Neuronal stem cell (in vitro differentiated cells): ENCODE results near the gene ARPC4.

Source experiments
- DNase-seq: peaks from one replicate; pipeline ENCODE4 v3.0.0-alpha.2; 2013; ENCODE audit warnings: low spot score
- H2AFZ ChIP-seq: one replicate; pipeline ENCODE4 v1.6.1; 2013; ENCODE audit warnings: mild to moderate bottlenecking, low read length, inconsistent platforms
- H2AK5ac ChIP-seq: 2 replicates; pipeline ENCODE4 v1.6.1; 2013; ENCODE audit warnings: low read depth, mild to moderate bottlenecking, inconsistent platforms, low read length, moderate library complexity, mixed read lengths
- H2BK120ac ChIP-seq: 2 replicates; pipeline ENCODE4 v1.6.1; 2013; ENCODE audit warnings: low read depth, mild to moderate bottlenecking, inconsistent platforms, low read length, moderate library complexity, mixed read lengths
- H2BK12ac ChIP-seq: one replicate; pipeline ENCODE4 v1.6.1; 2013; ENCODE audit warnings: low read length, inconsistent platforms
- H2BK15ac ChIP-seq: 2 replicates; pipeline ENCODE4 v1.6.1; 2013; ENCODE audit warnings: mild to moderate bottlenecking, low read length, inconsistent platforms, mixed read lengths
- H2BK5ac ChIP-seq: one replicate; pipeline ENCODE4 v1.6.1; 2013; ENCODE audit warnings: inconsistent platforms, mild to moderate bottlenecking, low read length, moderate library complexity
- H3K14ac ChIP-seq: one replicate; pipeline ENCODE4 v1.6.1; 2013; ENCODE audit warnings: low read length, inconsistent platforms
- H3K18ac ChIP-seq: 2 replicates; pipeline ENCODE4 v1.6.1; 2013; ENCODE audit warnings: low read length, inconsistent platforms
- H3K23ac ChIP-seq: 2 replicates; pipeline ENCODE4 v1.6.1; 2013; ENCODE audit warnings: low read depth, mild to moderate bottlenecking, mixed read lengths, low read length, inconsistent platforms; ENCODE audit not compliant: poor library complexity
- H3K27ac ChIP-seq: replicated peaks from 3 replicates; pipeline ENCODE4 v1.5.1; 2013; ENCODE audit warnings: low read length, inconsistent platforms
- H3K27me3 ChIP-seq, 3 experiments: 2 replicates each; pipeline ENCODE4 v1.6.1; 2013; ENCODE audit warnings: low read length in 3 of 3, mild to moderate bottlenecking in 2 of 3, inconsistent platforms in 1 of 3, low read depth in 1 of 3, mixed read lengths in 1 of 3, moderate library complexity in 1 of 3; ENCODE audit not compliant: control insufficient read depth in 3 of 3, insufficient read depth in 3 of 3
- H3K36me3 ChIP-seq, 2 donors: replicated peaks in 1 of 2; 2 replicates each; pipeline ENCODE4 v1.6.1; 2013; ENCODE audit warnings: low read length in 2 of 2; ENCODE audit not compliant: control insufficient read depth in 2 of 2, insufficient read depth in 2 of 2
- H3K4ac ChIP-seq: 2 replicates; pipeline ENCODE4 v1.6.1; 2013; ENCODE audit warnings: inconsistent platforms, mild to moderate bottlenecking, low read length, moderate library complexity
- H3K4me1 ChIP-seq, 2 donors: 1 replicate in 1 of 2; 2 replicates in 1 of 2; pipeline ENCODE4 v1.6.1; 2013; ENCODE audit warnings: low read length in 2 of 2, low read depth in 1 of 2; ENCODE audit not compliant: control insufficient read depth in 2 of 2, insufficient read depth in 1 of 2
- H3K4me2 ChIP-seq: one replicate; pipeline ENCODE4 v1.6.1; 2013; ENCODE audit warnings: mild to moderate bottlenecking, low read length, inconsistent platforms; ENCODE audit not compliant: insufficient read depth, poor library complexity, severe bottlenecking
- H3K4me3 ChIP-seq, 2 donors: 2 replicates each; pipeline ENCODE4 v1.5.1; 2013; ENCODE audit warnings: low read length in 2 of 2, mild to moderate bottlenecking in 2 of 2, inconsistent platforms in 1 of 2, moderate library complexity in 1 of 2
- H3K79me1 ChIP-seq: one replicate; pipeline ENCODE4 v1.6.1; 2013; ENCODE audit warnings: low read depth, mild to moderate bottlenecking, inconsistent platforms, low read length, moderate library complexity
- H3K9ac ChIP-seq: one replicate; pipeline ENCODE4 v1.6.1; 2013; ENCODE audit warnings: mild to moderate bottlenecking, low read depth, low read length, inconsistent platforms; ENCODE audit not compliant: poor library complexity
- H3K9me3 ChIP-seq, 2 donors: replicated peaks in 1 of 2; 2 replicates each; pipeline versions ENCODE3 to v1.6.1; 2013; ENCODE audit warnings: low read length in 2 of 2, mild to moderate bottlenecking in 2 of 2, inconsistent platforms in 1 of 2, low read depth in 1 of 2, mixed read lengths in 1 of 2, moderate library complexity in 1 of 2; ENCODE audit not compliant: control insufficient read depth in 2 of 2, insufficient read depth in 1 of 2
- H4K8ac ChIP-seq: one replicate; pipeline ENCODE4 v1.6.1; 2013; ENCODE audit warnings: low read depth, mild to moderate bottlenecking, inconsistent platforms, low read length, moderate library complexity
- H4K91ac ChIP-seq: one replicate; pipeline ENCODE4 v1.6.1; 2013; ENCODE audit warnings: low read length, low read depth, mild to moderate bottlenecking, inconsistent platforms; ENCODE audit not compliant: poor library complexity
- WGBS, 2 donors: extraction: QIAGEN DNeasy Blood & Tissue Kit; methylation state at CpG; one replicate each; pipeline ENCODE4 v1.1.7; 2013; ENCODE audit warnings: missing lambda C conversion rate in 2 of 2, mixed read lengths in 1 of 2; ENCODE audit not compliant: insufficient read length in 2 of 2, insufficient replicate concordance in 1 of 2; ENCODE audit errors: extremely low coverage in 2 of 2; 5-methylcytosine and 5-hydroxymethylcytosine counted together

Gene ARPC4

DNA sequence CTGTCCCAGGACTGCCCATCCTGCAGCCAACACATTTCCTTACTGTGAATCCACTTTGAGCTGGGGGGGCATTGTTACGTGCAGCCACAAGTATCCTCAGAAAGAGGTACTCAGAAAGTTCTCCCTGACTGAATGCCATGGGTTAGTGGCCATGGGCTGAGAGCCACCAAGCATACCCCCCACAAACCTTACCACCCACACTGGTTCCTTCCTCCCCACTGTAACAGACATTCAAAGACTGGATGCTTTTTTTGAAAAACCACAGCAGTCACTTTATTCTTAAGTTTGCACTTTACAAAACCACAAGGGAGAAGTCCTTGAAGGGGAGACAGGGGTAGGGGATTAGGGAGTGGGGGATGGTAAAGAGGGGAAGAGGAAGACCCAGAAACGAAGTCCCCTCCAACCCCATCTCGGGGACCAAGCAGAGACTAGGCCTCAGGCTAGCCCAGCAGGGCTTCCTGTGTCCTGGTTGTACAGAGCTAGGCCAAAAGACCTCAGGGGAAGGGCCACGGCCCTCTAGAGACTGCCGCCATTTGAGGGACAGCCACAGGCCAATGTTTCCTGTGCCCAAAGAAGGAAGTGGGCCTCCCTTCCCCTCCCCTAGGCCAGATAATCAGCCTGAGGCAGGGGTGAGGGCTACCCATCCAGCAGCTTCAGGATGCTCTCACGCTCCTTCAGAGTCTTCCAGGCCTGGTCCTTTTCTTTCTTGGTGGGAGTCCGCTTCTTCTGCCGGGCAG is 13.0 kb upstream of the ARPC4 start:
- Histone ChIP-seq H3K9ac (no peak overlapping the region), H3K27me3 (no peaks in the 10 kb centered on the region), H3K23ac (no peak overlapping the region), H2BK120ac (no peak overlapping the region), H3K4me2 (no peak overlapping the region), H3K9me3 (no peaks in the 10 kb centered on the region), H4K8ac (no peak overlapping the region), H3K18ac (no peak overlapping the region), H3K36me3 (peaks cover 21 to 59% of the 10 kb centered on the region in 2 donors), H4K91ac (no peak overlapping the region), H3K79me1 (peaks cover 3% of the 10 kb centered on the region), H2BK12ac (no peak overlapping the region), H3K4ac (no peak overlapping the region), H3K27ac (no peak overlapping the region), H2AFZ (no peak overlapping the region), H2AK5ac (no peak overlapping the region), H2BK5ac (no peak overlapping the region), H2BK15ac (no peak overlapping the region), H3K4me1 (no peaks in the 10 kb centered on the region), H3K14ac (no peak overlapping the region), H3K4me3 (peak overlapping the region in 1 of 2 donors; percentile 27)
- no CpG with 5 or more reads among the region's 8 CpGs for WGBS, 2 donors
- no peak for DNase-seq

DNA sequence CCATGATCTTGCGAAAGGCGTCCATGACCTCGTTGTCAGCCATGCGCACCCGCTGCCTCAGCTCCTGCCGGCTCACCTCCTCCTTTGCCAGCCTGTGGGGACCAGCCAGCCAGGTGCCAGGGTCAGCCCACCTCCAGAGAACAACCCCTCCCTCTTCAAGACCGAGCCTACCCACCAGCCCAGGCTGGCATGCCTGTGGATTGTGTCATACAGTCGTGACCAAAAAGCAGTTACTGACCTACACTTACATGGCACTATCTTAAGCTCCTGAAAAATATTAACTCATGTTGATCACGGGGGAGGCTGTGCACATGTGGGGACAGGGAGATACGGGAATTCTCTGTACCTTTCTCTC is 12.4 kb upstream of the ARPC4 start:
- Histone ChIP-seq H3K27ac (no peak overlapping the region), H3K4me3 (peak overlapping the region in 1 of 2 donors; percentile 27), H2AFZ (no peak overlapping the region), H2AK5ac (no peak overlapping the region), H2BK120ac (no peak overlapping the region), H3K4ac (no peak overlapping the region), H4K91ac (no peak overlapping the region), H2BK12ac (no peak overlapping the region), H4K8ac (no peak overlapping the region), H2BK15ac (no peak overlapping the region), H3K4me1 (no peaks in the 10 kb centered on the region), H2BK5ac (no peak overlapping the region), H3K27me3 (no peaks in the 10 kb centered on the region), H3K23ac (no peak overlapping the region), H3K14ac (no peak overlapping the region), H3K9me3 (no peaks in the 10 kb centered on the region), H3K36me3 (peaks cover 23 to 65% of the 10 kb centered on the region in 2 donors), H3K4me2 (no peak overlapping the region), H3K79me1 (peaks cover 3% of the 10 kb centered on the region), H3K18ac (no peak overlapping the region), H3K9ac (no peak overlapping the region)
- no peak for DNase-seq
- WGBS, 2 donors = no CpG with 5 or more reads among the region's 10 CpGs

DNA sequence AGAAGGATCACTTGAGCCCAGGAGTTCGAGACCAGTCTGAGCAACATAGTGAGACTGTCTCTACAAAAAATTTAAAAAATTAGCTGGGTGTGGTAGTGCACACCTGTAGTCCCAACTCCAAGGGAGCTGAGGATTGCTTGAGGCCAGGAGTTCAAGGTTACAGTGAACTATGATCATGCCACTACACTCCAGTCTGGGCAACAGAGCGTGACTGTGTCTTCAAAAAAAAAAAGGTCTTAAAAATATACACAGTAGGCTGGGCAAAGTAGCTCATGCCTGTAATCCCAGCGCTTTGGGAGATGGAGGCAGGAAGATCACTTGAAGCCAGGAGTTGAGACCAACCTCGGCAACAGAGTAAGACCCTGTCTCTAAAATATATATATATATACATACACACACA is 12.0 kb upstream of the ARPC4 start:
- H3K4me2 ChIP-seq = no peak overlapping the region
- H3K14ac ChIP-seq = no peak overlapping the region
- H3K36me3 ChIP-seq = peaks cover 25 to 69% of the 10 kb centered on the region in 2 donors
- H3K9me3 ChIP-seq = no peaks in the 10 kb centered on the region
- no peak overlapping the region for H3K23ac ChIP-seq
- no peaks in the 10 kb centered on the region for H3K27me3 ChIP-seq
- H3K18ac ChIP-seq = no peak overlapping the region
- peaks cover 3% of the 10 kb centered on the region for H3K79me1 ChIP-seq
- H3K4ac ChIP-seq = no peak overlapping the region
- H2BK12ac ChIP-seq = no peak overlapping the region
- H2AK5ac ChIP-seq = no peak overlapping the region
- no peak overlapping the region for H3K27ac ChIP-seq
- DNase-seq = no peak
- H2BK15ac ChIP-seq = no peak overlapping the region
- H3K4me1 ChIP-seq = no peaks in the 10 kb centered on the region
- H2BK5ac ChIP-seq = no peak overlapping the region
- no peak overlapping the region for H3K4me3 ChIP-seq
- no peak overlapping the region for H3K9ac ChIP-seq
- no peak overlapping the region for H4K8ac ChIP-seq
- no peak overlapping the region for H4K91ac ChIP-seq
- H2AFZ ChIP-seq = no peak overlapping the region
- no CpG with 5 or more reads among the region's 4 CpGs for WGBS, 2 donors
- H2BK120ac ChIP-seq = no peak overlapping the region

DNA sequence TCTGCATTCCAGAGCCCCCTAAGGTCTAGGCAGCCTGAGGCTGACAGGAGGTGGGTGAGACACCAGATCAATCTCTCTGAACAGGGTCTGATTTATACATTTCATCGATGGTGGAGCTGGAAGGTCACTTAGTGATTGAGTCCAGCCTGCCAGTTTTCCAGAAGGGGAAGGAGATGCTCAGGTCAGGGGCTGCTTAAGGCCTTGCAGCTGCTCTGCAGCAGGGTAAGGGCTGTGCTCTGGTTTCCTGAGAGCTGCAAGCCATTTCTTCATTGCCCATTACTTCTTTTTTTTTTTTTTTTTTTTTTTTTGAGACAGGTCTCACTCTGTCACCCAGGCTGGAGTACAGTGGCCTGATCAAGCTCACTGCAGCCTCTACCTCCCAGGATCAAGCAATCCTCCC is 11.3 kb upstream of the ARPC4 start:
- no peaks in the 10 kb centered on the region for H3K9me3 ChIP-seq
- no peak overlapping the region for H3K27ac ChIP-seq
- H3K18ac ChIP-seq = no peak overlapping the region
- H3K4me3 ChIP-seq = no peak overlapping the region
- H2BK15ac ChIP-seq = no peak overlapping the region
- WGBS, 2 donors = no CpG with 5 or more reads among the region's 1 CpG
- H3K4me2 ChIP-seq = no peak overlapping the region
- no peaks in the 10 kb centered on the region for H3K27me3 ChIP-seq
- no peak for DNase-seq
- H2BK5ac ChIP-seq = no peak overlapping the region
- H3K36me3 ChIP-seq = peaks cover 30 to 74% of the 10 kb centered on the region in 2 donors
- no peak overlapping the region for H3K23ac ChIP-seq
- H2BK12ac ChIP-seq = no peak overlapping the region
- H4K91ac ChIP-seq = no peak overlapping the region
- H3K4ac ChIP-seq = no peak overlapping the region
- no peaks in the 10 kb centered on the region for H3K4me1 ChIP-seq
- H3K9ac ChIP-seq = no peak overlapping the region
- no peak overlapping the region for H2AK5ac ChIP-seq
- no peak overlapping the region for H4K8ac ChIP-seq
- no peak overlapping the region for H2AFZ ChIP-seq
- H3K14ac ChIP-seq = no peak overlapping the region
- peaks cover 3% of the 10 kb centered on the region for H3K79me1 ChIP-seq
- no peak overlapping the region for H2BK120ac ChIP-seq
